Measurements from ENCODE around the gene STK40. TPM values are rescaled to one million over a fixed set of nuclear protein-coding genes. Genes with fewer than 3 reads are reported as not detected.

Gene STK40
- total RNA-seq, 2 donors from 2014 or later: 30.8 to 111 TPM

- Histone ChIP-seq H3K4me1 (replicated peaks) (no peaks in the 10 kb centered on the region), H3K27me3 (replicated peaks; ENCODE audit: insufficient read depth) (no peaks in the 10 kb centered on the region), H3K27ac (no peak overlapping the region), H3K4me3 (no peak overlapping the region), H3K36me3 (peaks cover 0 to 5% of the 10 kb centered on the region in 2 donors), H3K9me3 (no peaks in the 10 kb centered on the region)
- intact Hi-C loops (cut with DNase I): loop anchor here (2.0 kb wide), 1 partner anchor 77 kb away; no protein-coding TSS in a partner anchor
- TF ChIP-seq POLR2AphosphoS5 (IDR thresholded peaks at IDR 0.05) (no peak), CTCF (IDR thresholded peaks at IDR 0.05) (no peak), POLR2A (IDR thresholded peaks at IDR 0.05) (no peak)
- 92% methylated on average over 24 of the region's 24 CpGs for WGBS
- DNase-seq (ENCODE audit: low spot score): no peak
Observed at GRCh38 chr1:36343651-36344394, 41.9 kb downstream of the STK40 start.

GRCh38 chr1:36342426-36343185 is 43.1 kb downstream of the STK40 start:
- intact Hi-C loops (cut with DNase I): loop anchor here (2.0 kb wide), 1 partner anchor 78 kb away; no protein-coding TSS in a partner anchor
- Histone ChIP-seq H3K27ac (peak overlapping the region in 1 of 2 donors; percentile 18), H3K36me3 (no peaks in the 10 kb centered on the region), H3K4me1 (replicated peaks) (no peaks in the 10 kb centered on the region), H3K27me3 (replicated peaks; ENCODE audit: insufficient read depth) (no peaks in the 10 kb centered on the region), H3K9me3 (no peaks in the 10 kb centered on the region), H3K4me3 (no peak overlapping the region)
- no peak for DNase-seq (ENCODE audit: low spot score)
- TF ChIP-seq POLR2AphosphoS5 (IDR thresholded peaks at IDR 0.05) (peak; percentile 13), POLR2A (IDR thresholded peaks at IDR 0.05) (no peak), CTCF (IDR thresholded peaks at IDR 0.05) (peak in 3 of 4 experiments; percentile 64 to 74 (median 67))
- 77% methylated on average over 10 of the region's 10 CpGs for WGBS

GRCh38 chr1:36341626-36342320 is 44.0 kb downstream of the STK40 start:
- Histone ChIP-seq H3K36me3 (no peaks in the 10 kb centered on the region), H3K9me3 (no peaks in the 10 kb centered on the region), H3K4me3 (no peak overlapping the region), H3K27ac (no peak overlapping the region), H3K4me1 (replicated peaks) (no peaks in the 10 kb centered on the region), H3K27me3 (replicated peaks; ENCODE audit: insufficient read depth) (no peaks in the 10 kb centered on the region)
- 88% methylated on average over 33 of the region's 34 CpGs for WGBS
- TF ChIP-seq POLR2A (IDR thresholded peaks at IDR 0.05): no peak
- no peak for DNase-seq (ENCODE audit: low spot score)
- intact Hi-C loops (cut with DNase I): loop anchor here (2.0 kb wide), 1 partner anchor 79 kb away; no protein-coding TSS in a partner anchor

GRCh38 chr1:36339615-36340014 is 46.1 kb downstream of the STK40 start:
- TF ChIP-seq POLR2AphosphoS5 (IDR thresholded peaks at IDR 0.05) (no peak), POLR2A (IDR thresholded peaks at IDR 0.05) (no peak), CTCF (IDR thresholded peaks at IDR 0.05) (no peak)
- DNase-seq (ENCODE audit: low spot score): no peak
- Histone ChIP-seq H3K36me3 (no peaks in the 10 kb centered on the region), H3K9me3 (no peaks in the 10 kb centered on the region), H3K4me1 (replicated peaks) (no peaks in the 10 kb centered on the region), H3K27ac (no peak overlapping the region), H3K4me3 (no peak overlapping the region), H3K27me3 (replicated peaks; ENCODE audit: insufficient read depth) (no peaks in the 10 kb centered on the region)
- 82% methylated on average over 9 of the region's 9 CpGs for WGBS
- intact Hi-C loops (cut with DNase I): no loop called here

DNA sequence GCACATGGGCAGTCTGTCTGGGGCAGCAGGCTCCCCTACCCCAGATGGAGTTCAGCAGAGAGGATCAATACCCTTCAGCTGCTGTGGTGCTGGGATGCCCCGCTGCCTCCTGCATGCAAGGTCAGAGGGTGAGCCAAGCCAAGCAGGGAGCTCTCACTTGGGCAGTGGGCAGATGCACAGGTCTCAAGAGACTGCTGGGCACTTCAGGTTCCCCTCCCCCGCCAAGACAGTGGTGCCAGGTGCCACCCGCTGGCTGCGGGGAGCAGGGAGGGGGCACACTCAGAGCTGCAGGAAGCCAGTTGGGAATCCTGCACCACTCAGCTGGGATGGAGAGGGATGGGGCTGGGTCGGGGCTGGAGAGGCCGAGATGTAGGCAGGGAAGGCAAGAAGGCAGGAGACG is 46.5 kb downstream of the STK40 start:
- intact Hi-C loops (cut with DNase I): no loop called here
- no peaks in the 10 kb centered on the region for H3K4me1 ChIP-seq (replicated peaks)
- DNase-seq (ENCODE audit: low spot score): no peak
- H3K4me3 ChIP-seq: no peak overlapping the region
- H3K36me3 ChIP-seq: no peaks in the 10 kb centered on the region
- 79% methylated on average over 7 of the region's 7 CpGs for WGBS
- H3K9me3 ChIP-seq: no peaks in the 10 kb centered on the region
- H3K27ac ChIP-seq: no peak overlapping the region
- TF ChIP-seq CTCF (IDR thresholded peaks at IDR 0.05) (no peak), POLR2A (IDR thresholded peaks at IDR 0.05) (no peak), POLR2AphosphoS5 (IDR thresholded peaks at IDR 0.05) (no peak)
- H3K27me3 ChIP-seq (replicated peaks; ENCODE audit: insufficient read depth): no peaks in the 10 kb centered on the region
